IPS DF 4.7 (cell line): Measurements from ENCODE around the gene PLPP3.

Experiments used
- DNase-seq: peaks from one replicate; pipeline ENCODE4 v3.0.0-alpha.2; 2013; ENCODE audit warnings: low spot score; ENCODE audit errors: extremely low read depth

Gene PLPP3

DNA sequence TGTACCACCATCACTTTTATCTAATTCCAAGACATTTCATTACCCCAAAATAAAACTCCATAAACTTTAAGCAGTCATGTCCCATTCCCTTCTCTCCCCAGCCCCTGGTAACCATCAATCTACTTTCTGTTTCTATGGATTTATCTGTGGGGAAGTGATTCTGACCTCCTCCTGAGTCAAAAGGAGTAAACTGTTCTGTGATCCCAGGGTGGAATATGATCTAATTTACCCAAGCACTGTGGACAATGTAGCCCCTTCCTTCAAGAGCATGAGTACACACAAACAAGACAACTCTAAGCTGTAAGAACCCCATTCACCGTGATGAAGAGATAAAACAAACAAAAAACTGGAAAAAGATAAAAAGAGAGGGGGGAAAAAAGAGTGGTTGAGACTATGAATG is 77.9 kb downstream of the PLPP3 start:
- DNase-seq = no peak

DNA sequence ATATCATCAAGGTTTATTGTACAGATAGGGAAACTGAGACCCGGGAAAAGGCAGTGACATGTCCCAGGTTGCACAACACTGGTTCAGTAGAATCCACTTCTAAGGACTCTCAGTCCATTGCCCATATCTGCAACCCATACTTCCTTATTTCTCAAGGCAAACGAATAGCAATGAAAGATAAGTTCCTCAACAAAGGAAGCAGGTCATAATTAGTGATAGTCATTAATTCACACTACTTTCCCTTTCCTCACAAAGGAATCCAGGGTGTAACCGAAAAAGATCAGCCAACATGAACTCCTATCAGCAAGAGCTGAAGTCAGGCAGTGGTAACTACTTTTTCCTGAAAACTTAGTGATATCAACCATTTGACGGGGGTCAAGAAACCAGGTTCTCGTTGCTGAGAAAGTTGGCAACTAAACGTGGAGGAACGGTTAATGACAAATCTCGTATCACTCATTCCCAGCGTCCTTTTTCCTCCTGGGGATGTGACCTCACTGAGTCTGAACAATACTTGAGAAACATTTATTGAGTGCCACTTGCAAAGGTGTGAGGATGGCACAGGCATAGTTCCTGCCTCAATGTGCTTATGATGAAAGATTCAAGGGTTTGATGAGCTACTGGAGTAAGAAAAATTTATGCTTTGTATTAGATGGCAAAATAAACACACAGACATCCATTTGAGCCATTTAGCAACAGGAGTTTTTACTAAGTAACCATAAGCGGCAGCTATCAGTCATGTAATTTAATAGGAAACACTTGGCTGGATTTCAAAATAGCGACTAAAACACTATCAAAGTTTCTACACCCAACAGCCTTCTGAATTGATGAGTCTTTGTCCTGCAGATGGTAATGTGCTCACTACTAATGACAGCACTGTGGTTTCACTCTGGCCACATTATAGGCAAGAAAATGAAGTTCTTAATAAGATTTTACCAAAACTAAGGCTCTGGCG is 82.3 kb downstream of the PLPP3 start:
- DNase-seq = no peak

- no peak for DNase-seq
Observed at GRCh38 chr1:56496158-56496557, 83.2 kb downstream of the PLPP3 start.

- no peak for DNase-seq
Observed at GRCh38 chr1:56495538-56495937, 83.8 kb downstream of the PLPP3 start.

- no peak for DNase-seq
Observed at GRCh38 chr1:56494306-56494705, 85.1 kb downstream of the PLPP3 start.

- DNase-seq = no peak
Observed at GRCh38 chr1:56493826-56494225, 85.5 kb downstream of the PLPP3 start.

- no peak for DNase-seq
Observed at GRCh38 chr1:56491441-56491840, 87.9 kb downstream of the PLPP3 start.

GRCh38 chr1:56490619-56491018 is 88.7 kb downstream of the PLPP3 start:
- DNase-seq = no peak

- DNase-seq = no peak
Observed at GRCh38 chr1:56489695-56490094, 89.7 kb downstream of the PLPP3 start.

DNA sequence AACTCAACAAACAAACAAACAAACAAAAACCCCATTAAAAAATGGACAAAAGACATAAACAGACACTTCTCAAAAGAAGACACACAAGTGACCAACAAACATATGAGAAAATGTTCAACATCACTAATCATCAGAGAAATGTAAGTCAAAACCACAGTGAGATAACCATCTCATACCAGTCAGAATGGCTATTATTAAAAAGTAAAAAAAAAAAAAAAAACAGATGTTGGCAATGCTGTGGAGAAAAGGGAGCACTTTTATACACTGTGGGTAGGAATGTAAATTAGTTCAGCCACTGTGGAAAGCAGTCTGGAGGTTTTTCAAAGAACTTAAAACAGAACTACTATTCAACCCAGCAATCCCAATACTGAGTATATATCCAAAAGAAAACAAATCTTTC is 94.7 kb downstream of the PLPP3 start:
- DNase-seq = no peak

DNA sequence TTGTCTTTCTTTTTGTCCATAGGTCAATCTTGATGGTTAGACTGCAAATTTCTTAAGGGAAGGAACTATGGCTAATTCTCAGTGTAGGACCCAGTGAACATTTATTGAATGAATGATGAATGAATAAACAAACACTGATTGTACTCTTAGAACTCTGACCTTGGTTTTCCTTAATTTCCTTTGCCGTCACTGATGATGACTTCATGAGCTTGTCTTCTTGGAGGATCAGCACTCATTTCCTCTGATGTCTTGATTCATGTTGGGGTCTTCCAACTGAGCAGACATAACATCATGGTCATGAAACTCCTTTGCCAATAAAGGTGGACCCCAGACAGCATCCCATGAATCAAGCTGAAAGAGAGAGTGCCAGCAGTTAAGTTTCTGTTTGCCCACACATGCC is 96.3 kb downstream of the PLPP3 start:
- no peak for DNase-seq

GRCh38 chr1:56482486-56482885 is 96.9 kb downstream of the PLPP3 start:
- DNase-seq = no peak

GRCh38 chr1:56481140-56481694 is 98.1 kb downstream of the PLPP3 start:
- DNase-seq = no peak

DNA sequence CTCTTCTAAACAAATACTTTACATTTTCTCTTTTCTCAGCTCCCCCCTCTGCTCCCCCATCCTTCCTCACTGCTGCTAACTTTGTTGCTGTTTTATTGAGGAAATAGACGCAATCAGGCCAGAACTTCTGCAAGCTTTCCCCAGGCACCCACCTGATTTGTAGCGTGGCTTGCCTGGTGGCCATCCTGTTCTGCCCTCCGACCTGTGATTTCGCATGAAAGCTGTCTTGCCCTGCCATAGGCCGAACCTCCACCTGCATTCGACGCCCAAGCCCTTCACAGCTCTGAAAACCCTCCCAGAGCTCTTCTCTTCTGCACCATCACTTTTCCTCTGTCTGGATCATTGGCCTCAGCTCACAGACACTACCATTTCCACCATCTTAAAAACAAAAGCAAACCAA is 100.6 kb downstream of the PLPP3 start:
- DNase-seq = no peak

GRCh38 chr1:56477164-56478111 is 101.9 kb downstream of the PLPP3 start:
- DNase-seq = no peak

DNA sequence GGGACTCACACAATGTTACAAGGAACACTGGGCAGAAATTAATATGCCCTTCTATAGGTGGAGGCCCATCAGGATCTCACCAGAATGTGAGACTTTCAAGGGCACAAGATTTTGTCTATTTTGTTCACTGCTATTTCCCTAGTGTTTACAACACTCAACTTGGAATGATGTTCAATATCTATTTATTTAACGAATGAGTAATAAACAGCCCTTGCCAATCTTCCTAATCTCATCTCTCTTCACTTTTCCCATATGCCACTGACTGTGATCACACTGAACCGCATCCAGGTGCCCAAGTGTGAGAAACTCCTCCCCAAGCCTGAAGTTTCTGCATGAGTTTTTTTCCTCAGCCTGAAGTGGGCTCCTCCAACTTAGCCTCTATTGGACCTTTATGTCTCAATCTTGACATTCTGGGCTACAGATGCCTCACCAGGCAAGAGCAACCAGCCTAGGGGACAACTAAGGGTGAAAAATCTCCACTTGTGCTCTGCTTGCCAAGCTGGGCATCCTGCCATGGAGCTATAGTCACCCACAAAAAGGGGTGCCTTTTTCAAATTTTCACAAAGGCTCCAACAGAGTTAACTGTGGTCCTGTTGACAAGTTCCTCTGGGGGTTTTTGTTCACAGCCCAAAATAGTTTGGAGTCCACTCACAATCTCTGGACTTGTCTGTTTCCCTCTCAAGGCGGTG is 105.6 kb downstream of the PLPP3 start:
- no peak for DNase-seq

GRCh38 chr1:56472860-56473259 is 106.5 kb downstream of the PLPP3 start:
- no peak for DNase-seq

GRCh38 chr1:56469640-56470371 is 109.6 kb downstream of the PLPP3 start:
- no peak for DNase-seq

DNA sequence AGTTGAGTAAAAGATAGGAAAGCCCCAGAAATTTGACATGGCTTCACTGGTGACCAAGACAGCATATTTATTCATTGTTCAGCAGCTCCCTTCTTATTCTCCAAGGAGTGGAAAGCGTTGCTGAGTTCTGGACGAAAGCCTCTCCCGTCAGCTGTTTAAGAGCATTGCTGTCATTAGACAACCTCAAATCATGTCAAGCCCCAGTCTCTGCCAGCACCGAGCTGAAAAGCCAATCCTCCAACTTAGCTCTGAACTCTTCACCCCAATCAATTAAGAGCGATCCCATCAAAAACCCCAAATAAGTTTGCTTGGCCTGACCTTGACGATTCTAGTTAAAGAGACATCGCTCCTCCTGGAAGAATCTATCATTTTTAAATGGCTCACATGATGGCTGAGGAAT is 110.8 kb downstream of the PLPP3 start:
- DNase-seq = no peak

GRCh38 chr1:56466538-56466937 is 112.8 kb downstream of the PLPP3 start:
- no peak for DNase-seq

- DNase-seq = no peak
Observed at GRCh38 chr1:56464294-56464693, 115.1 kb downstream of the PLPP3 start.
